Endothelial cell of umbilical vein (primary cell): ENCODE measurements around the gene ITGA7. TPM values are rescaled to one million over a fixed set of nuclear protein-coding genes. Genes with fewer than 3 reads are reported as not detected.

Experiments used
- BruUV-seq: library from RNA; stranded (reverse); fragments of 400-500 nt; replicated peaks from 2 replicates; lab custom pipeline; 2021; lab: Mats Ljungman, UMichigan
- CTCF ChIA-PET: fragments of 300-600, 350-600 bp; sonication (Branson Sonifier 250); formaldehyde crosslinking; loops from one replicate; lab custom pipeline; 2021; ENCODE audit warnings: antibody characterized with exemption, inconsistent platforms; lab: Charles Lee
- POLR2A ChIA-PET: fragments of 300-600, 350-600 bp; sonication (Branson Sonifier 250); formaldehyde crosslinking; loops from one replicate; lab custom pipeline; 2021; ENCODE audit warnings: antibody characterized with exemption, inconsistent platforms; lab: Charles Lee
- DNase-seq: peaks from one replicate; pipeline ENCODE4 v3.0.0-alpha.2; 2011; ENCODE audit warnings: low read depth, low spot score
- FAIRE-seq: peaks from 2 replicates; lab custom pipeline; 2011; peaks lifted over from hg19 to GRCh38; lab: Jason Lieb, UNC
- H2AFZ ChIP-seq: 2 replicates; pipeline ENCODE4 v1.6.0; 2012; ENCODE audit warnings: low read depth, low read length, control low read depth, inconsistent platforms
- H3K27ac ChIP-seq: 2 replicates; pipeline ENCODE4 v1.5.1; 2011; ENCODE audit warnings: low read depth, mild to moderate bottlenecking, control low read depth, low read length, moderate library complexity; ENCODE audit not compliant: insufficient read depth
- H3K27me3 ChIP-seq, 2 experiments: 2 replicates each; pipeline versions ENCODE4 v1.6.0 to v1.6.1; 2011; ENCODE audit warnings: low read length in 2 of 2, mixed read lengths in 1 of 2; ENCODE audit not compliant: control insufficient read depth in 2 of 2, insufficient read depth in 2 of 2
- H3K36me3 ChIP-seq, 2 experiments: 2 replicates in 1 of 2; 3 replicates in 1 of 2; pipeline ENCODE4 v1.5.1; 2011; ENCODE audit warnings: low read length in 2 of 2, mild to moderate bottlenecking in 1 of 2, moderate library complexity in 1 of 2; ENCODE audit not compliant: control insufficient read depth in 2 of 2, insufficient read depth in 2 of 2; ENCODE audit errors: extremely low read depth in 1 of 2
- H3K4me1 ChIP-seq: 3 replicates; pipeline ENCODE4 v1.5.1; 2011; ENCODE audit warnings: mild to moderate bottlenecking, low read length; ENCODE audit not compliant: control insufficient read depth, insufficient read depth; ENCODE audit errors: extremely low read depth
- H3K4me2 ChIP-seq: 2 replicates; pipeline ENCODE4 v1.6.1; 2011; ENCODE audit warnings: low read length, control low read depth, mixed read lengths; ENCODE audit not compliant: insufficient read depth
- H3K4me3 ChIP-seq, 3 experiments: fragments of 200-600 bp in 1 of 3; sonication (generic), shearing (Covaris generic) in 1 of 3; replicated peaks in 1 of 3; 2 replicates each; pipeline ENCODE4 v1.5.1; 2011 to 2016; ENCODE audit warnings: control low read depth in 3 of 3, low read length in 3 of 3, mild to moderate bottlenecking in 2 of 3, inconsistent platforms in 1 of 3, low read depth in 1 of 3, moderate library complexity in 1 of 3; ENCODE audit not compliant: insufficient read depth in 1 of 3
- H3K79me2 ChIP-seq: 2 replicates; pipeline ENCODE4 v1.6.0; 2012; ENCODE audit warnings: low read length, inconsistent platforms; ENCODE audit not compliant: control insufficient read depth, insufficient read depth
- H3K9ac ChIP-seq: replicated peaks from 2 replicates; pipeline ENCODE3; 2011; ENCODE audit warnings: low read length, control low read depth; ENCODE audit not compliant: insufficient read depth; ENCODE audit errors: extremely low read depth
- H3K9me1 ChIP-seq: replicated peaks from 3 replicates; pipeline ENCODE4 v1.6.0; 2011; ENCODE audit warnings: mild to moderate bottlenecking, low read length; ENCODE audit not compliant: control insufficient read depth, insufficient read depth; ENCODE audit errors: extremely low read depth
- H3K9me3 ChIP-seq: replicated peaks from 2 replicates; pipeline ENCODE4 v1.5.1; 2012; ENCODE audit warnings: low read length, inconsistent platforms; ENCODE audit not compliant: control insufficient read depth, insufficient read depth
- H4K20me1 ChIP-seq: replicated peaks from 2 replicates; pipeline ENCODE3; 2011; ENCODE audit warnings: mild to moderate bottlenecking, low read length; ENCODE audit not compliant: control insufficient read depth, insufficient read depth; ENCODE audit errors: extremely low read depth
- CTCF ChIP-seq, 2 donors: IDR thresholded peaks; 1 replicate in 1 of 2; 2 replicates in 1 of 2; pipeline ENCODE4 v1.5.1; 2011; ENCODE audit warnings: low read length in 2 of 2, mild to moderate bottlenecking in 2 of 2, moderate library complexity in 2 of 2, control low read depth in 1 of 2, inconsistent platforms in 1 of 2, low read depth in 1 of 2; ENCODE audit not compliant: insufficient read depth in 1 of 2; ENCODE audit errors: extremely low read depth in 1 of 2
- EZH2 ChIP-seq: IDR thresholded peaks from 2 replicates; pipeline ENCODE4 v1.6.1; 2012; ENCODE audit warnings: borderline replicate concordance, low read depth, mild to moderate bottlenecking, moderate library complexity, low read length, inconsistent platforms; ENCODE audit not compliant: severe bottlenecking
- FOS ChIP-seq: IDR thresholded peaks from 2 replicates; pipeline ENCODE4 v1.6.1; 2011; ENCODE audit warnings: mild to moderate bottlenecking, low read length, moderate library complexity, borderline replicate concordance; ENCODE audit not compliant: insufficient read depth
- GATA2 ChIP-seq: IDR thresholded peaks from 2 replicates; pipeline ENCODE4 v1.7.0; 2011; ENCODE audit warnings: low read depth, mild to moderate bottlenecking, moderate library complexity, mixed read lengths, low read length; ENCODE audit not compliant: insufficient read length, insufficient read depth
- JUN ChIP-seq: IDR thresholded peaks from 2 replicates; pipeline ENCODE4 v1.6.1; 2011; ENCODE audit warnings: borderline replicate concordance, low read depth; ENCODE audit not compliant: insufficient read length, insufficient read depth
- MAX ChIP-seq: IDR thresholded peaks from 2 replicates; pipeline ENCODE4 v1.6.1; 2011; ENCODE audit not compliant: insufficient read depth, insufficient read length
- MYC ChIP-seq: IDR thresholded peaks from one replicate; pipeline ENCODE4 v1.6.1; 2011; ENCODE audit warnings: mild to moderate bottlenecking, low read depth, low read length
- POLR2A ChIP-seq: IDR thresholded peaks from 2 replicates; pipeline ENCODE4 v1.6.1; 2012; ENCODE audit warnings: low read depth, mild to moderate bottlenecking, control low read depth, low read length
- POLR2AphosphoS5 ChIP-seq: IDR thresholded peaks from 2 replicates; pipeline ENCODE4 v1.6.1; 2012; ENCODE audit warnings: low read depth, mild to moderate bottlenecking, control low read depth, low read length, moderate library complexity; ENCODE audit not compliant: insufficient read depth
- dilution Hi-C: fragments of 300-500 bp; cut with MboI; formaldehyde crosslinking; loops from one replicate; pipeline ENCODE4 v1.15.0; 2019; ENCODE audit warnings: low sequenced_read_pairs; ENCODE audit not compliant: extremely low pct_ligation_motif_present
- intact Hi-C: fragments of 100-400 bp; cut with micrococcal nuclease; formaldehyde crosslinking; loops from one replicate; pipeline ENCODE4 v1.10.0; 2022
- polyA plus RNA-seq, 4 experiments: library from polyadenylated mRNA; depleted of rRNA in 3 of 4; stranded (reverse) in 3 of 4; unstranded in 1 of 4; fragments of >200 nt; gene quantifications; 2 replicates each; pipeline versions ENCODE4 v1.2.1 to v1.2.3, GENCODE V29; 2011 to 2012; ENCODE audit warnings: missing spikeins in 1 of 4
- total RNA-seq: library from RNA; stranded (reverse); gene quantifications from 2 replicates; pipeline ENCODE4 v1.2.3, GENCODE V29; 2021

Gene ITGA7
- total and polyA plus RNA-seq, 2 donors (not counting 3 experiments of a cell fraction or from before 2014, with no cell fraction given), result 0.41 to 0.84 TPM

GRCh38 chr12:55745361-55746173, 37.9 kb upstream of the ITGA7 start:
- CTCF ChIA-PET, result interaction anchor here (1.5 to 2.9 kb wide), 3 partner anchors 9 to 195 kb away, joined by 3 to 12 read pairs (median 6); no protein-coding TSS in a partner anchor
- dilution Hi-C loops, result no loop called here
- no peak overlapping the region for H3K4me3 ChIP-seq
- H2AFZ ChIP-seq, result no peak overlapping the region
- intact Hi-C loops, result no loop called here
- no peak overlapping the region for H3K9ac ChIP-seq
- no peaks in the 10 kb centered on the region for H3K9me3 ChIP-seq
- H3K79me2 ChIP-seq, result no peaks in the 10 kb centered on the region
- no peak overlapping the region for H3K4me2 ChIP-seq
- DNase-seq, result no peak
- H3K4me1 ChIP-seq, result peaks cover 9% of the 10 kb centered on the region
- TF ChIP-seq GATA2, result no peak
- no peak for TF ChIP-seq POLR2AphosphoS5
- TF ChIP-seq FOS, result no peak
- no peak for TF ChIP-seq POLR2A
- TF ChIP-seq JUN, result no peak
- TF ChIP-seq EZH2, result no peak
- no peak for TF ChIP-seq MAX
- no peak for TF ChIP-seq CTCF (IDR thresholded peaks at IDR 0.05; ENCODE audit: extremely low read depth in 1 of 2, insufficient read depth in 1 of 2, low read depth in 1 of 2, low read length in 2 of 2)
- no peak for TF ChIP-seq MYC
- H3K9me1 ChIP-seq, result no peaks in the 10 kb centered on the region
- no peak overlapping the region for H3K27ac ChIP-seq
- no peak for FAIRE-seq
- peaks cover 0 to 6% of the 10 kb centered on the region in 2 experiments for H3K36me3 ChIP-seq
- no peaks in the 10 kb centered on the region for H4K20me1 ChIP-seq
- H3K27me3 ChIP-seq, result no peaks in the 10 kb centered on the region
- no TSS peak for BruUV-seq
- POLR2A ChIA-PET, result interaction anchor here (0.8 to 1.1 kb wide), 2 partner anchors 8 to 20 kb away, joined by 3 to 5 read pairs; no protein-coding TSS in a partner anchor
